Activated T-helper 1 cell treated with anti-CD3 and anti-CD28 coated beads, Interleukin-2, amount 50 U/mL, for 16 hours (primary cell): Measurements from ENCODE around the gene PARVG.

ENCODE experiments used
- DNase-seq, 2 donors: peaks; one replicate each; pipeline ENCODE4 v3.0.0-alpha.2; 2020; ENCODE audit warnings: low read depth in 1 of 2, low spot score in 1 of 2

PARVG gene

DNA sequence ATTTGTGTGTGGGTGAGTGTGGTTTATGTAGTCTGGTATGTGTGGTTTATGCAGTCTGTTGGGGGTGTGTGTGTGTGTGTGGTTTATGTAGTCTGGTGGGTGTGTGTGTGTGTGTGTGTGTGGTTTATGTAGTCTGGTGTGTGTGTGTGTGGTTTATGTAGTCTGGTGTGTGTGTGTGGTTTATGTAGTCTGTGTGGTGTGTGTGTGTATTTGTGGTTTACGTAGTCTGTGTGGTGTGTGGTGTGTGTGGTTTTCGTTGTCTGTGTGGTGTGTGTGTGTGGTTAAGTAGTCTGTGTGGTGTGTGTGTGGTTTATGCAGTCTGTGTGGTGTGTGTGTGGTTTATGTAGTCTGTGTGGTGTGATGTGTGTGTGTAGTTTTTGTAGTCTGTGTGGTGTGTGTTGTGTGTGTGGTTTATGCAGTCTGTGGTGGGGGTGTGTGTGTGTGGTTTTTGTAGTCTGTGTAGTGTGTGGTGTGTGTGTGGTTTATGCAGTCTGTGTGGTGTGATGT, 26.2 kb upstream of the PARVG start:
- no peak for DNase-seq

GRCh38 chr22:44155115-44155514, 25.6 kb upstream of the PARVG start:
- DNase-seq = no peak

- DNase-seq = no peak
These were observed 22.7 kb upstream of the PARVG start for GRCh38 chr22:44157916-44158618.

- DNase-seq = no peak
These were observed 21.9 kb upstream of the PARVG start for GRCh38 chr22:44158816-44159215.

DNA sequence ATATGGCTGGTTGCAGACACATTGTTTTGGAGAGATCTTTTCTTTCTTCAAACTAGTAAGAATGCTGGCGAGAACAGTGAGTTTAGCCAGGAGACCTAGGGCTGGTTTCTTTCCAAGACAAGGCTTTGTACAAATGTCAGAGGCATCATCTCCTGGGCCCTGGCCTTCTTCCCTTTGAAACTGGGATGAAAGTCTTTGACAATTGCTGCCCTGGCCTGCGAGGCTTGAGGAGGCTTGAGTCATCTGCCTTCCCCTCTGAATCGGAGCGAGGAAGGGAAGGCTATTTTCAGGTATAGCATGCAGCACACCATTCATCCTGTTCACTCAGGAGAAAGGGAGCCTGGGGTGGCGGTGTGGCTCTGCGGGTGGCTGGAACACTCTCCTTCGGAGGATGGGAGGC, 21.5 kb upstream of the PARVG start:
- DNase-seq = no peak

DNA sequence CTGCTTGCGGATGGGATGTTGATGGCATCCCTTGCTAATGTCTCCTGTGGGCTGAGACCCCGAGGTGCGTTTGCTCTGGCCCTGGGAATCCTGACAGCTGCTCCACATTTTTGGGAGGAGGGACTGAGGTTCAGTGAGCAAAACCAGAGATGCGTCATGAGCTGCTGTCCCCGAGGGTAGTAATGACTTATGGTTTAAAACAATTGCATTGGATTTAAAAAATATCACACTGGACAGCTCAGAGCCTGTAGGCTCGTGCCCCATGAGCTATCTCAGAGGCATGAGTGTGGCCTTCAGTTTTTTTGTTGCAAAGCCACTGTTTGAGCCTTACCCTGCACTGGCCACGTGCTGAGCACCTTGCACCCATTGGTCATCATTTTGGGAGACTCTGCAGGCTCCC, 20.9 kb upstream of the PARVG start:
- DNase-seq = no peak

DNA sequence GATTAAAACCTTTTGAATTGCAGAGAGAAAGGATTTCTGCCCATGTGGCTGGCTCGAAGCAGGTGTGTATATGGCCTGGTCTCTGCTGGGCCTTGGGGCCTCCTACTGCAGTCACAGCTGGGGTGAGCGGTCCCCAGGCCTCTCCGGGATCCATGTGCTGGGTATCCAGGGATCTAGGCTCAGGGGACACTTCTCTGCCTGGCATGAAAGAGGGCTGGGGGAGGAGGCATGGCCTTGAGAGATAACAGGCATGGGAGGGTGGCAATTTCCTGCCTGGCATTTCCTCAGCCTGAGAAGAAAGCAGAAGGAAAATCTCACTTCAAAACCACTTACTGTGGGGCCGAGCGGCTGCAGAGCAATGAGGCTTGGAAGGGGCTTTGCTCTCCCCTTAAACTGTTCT, 20.3 kb upstream of the PARVG start:
- DNase-seq = no peak

DNA sequence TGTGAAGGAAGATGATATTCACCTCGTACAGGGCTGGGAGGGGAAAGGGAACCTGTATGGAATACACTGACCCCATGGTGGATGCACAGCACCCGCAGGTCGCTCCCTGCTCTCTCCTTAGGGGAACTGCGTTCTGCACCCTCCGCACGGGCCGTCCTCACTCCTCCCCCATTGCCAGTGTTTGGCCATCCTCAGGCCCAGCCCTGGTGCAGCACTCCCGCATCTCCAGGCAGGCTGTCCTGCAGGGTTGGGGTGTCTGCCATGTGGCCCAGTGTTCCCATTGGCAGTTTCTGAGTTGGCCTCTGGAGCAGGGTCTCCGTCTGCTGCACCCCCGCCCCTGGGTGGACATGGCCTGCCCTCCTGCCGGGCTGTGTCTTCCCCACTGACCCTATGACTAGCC, 19.1 kb upstream of the PARVG start:
- DNase-seq = no peak

- no peak for DNase-seq
These were observed 17.8 kb upstream of the PARVG start for GRCh38 chr22:44162960-44163359.

- no peak for DNase-seq
These were observed 17.2 kb upstream of the PARVG start for GRCh38 chr22:44163536-44163935.

DNA sequence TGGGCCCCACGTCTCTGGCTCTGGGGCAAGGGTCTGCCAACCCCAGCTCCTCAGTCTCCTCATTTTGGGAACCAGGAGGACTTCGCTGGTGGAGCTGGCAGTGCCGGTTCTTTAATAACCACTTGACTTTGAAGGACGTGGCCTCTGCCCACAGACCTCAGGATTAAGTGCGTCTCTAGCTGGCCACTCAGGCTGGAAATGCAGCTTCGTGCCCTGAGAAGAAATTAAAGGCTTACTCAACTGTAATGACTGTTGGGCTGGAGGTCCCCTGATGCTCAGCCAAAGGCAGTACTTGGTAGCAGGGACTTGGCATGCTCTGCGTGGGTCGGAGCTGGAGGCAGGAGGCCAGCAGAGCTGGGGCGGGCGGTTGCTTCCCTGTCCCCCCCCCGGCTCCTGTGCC, 16.7 kb upstream of the PARVG start:
- no peak for DNase-seq

DNA sequence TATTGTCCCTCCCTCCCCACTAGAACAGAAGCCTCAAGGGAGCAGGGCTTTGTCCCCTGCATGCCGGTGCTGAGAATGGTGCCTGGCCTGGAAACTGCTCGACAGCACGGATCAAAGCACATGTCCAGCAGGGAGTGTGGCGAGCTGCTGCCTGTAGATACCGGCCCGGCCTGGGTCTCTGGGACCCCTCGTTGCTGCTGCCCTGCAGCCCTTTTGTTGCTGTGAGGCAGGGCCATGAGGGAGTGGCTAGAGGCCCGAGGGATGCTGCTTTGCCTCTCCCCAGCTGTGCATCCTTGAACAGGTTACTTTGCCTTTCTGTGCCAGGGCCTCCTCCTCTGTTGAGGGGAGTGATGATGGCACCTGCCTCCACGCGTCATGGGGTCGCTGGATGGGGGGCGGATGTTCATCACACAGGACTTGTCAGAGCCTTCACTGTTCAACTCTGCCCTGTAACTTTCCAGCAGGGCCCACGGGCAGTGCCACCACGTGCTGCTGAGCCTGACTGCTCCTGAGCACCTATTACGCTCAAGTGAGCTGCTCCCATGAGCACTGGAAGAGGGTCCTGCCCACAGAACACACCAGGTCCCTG, 15.3 kb upstream of the PARVG start:
- no peak for DNase-seq

DNA sequence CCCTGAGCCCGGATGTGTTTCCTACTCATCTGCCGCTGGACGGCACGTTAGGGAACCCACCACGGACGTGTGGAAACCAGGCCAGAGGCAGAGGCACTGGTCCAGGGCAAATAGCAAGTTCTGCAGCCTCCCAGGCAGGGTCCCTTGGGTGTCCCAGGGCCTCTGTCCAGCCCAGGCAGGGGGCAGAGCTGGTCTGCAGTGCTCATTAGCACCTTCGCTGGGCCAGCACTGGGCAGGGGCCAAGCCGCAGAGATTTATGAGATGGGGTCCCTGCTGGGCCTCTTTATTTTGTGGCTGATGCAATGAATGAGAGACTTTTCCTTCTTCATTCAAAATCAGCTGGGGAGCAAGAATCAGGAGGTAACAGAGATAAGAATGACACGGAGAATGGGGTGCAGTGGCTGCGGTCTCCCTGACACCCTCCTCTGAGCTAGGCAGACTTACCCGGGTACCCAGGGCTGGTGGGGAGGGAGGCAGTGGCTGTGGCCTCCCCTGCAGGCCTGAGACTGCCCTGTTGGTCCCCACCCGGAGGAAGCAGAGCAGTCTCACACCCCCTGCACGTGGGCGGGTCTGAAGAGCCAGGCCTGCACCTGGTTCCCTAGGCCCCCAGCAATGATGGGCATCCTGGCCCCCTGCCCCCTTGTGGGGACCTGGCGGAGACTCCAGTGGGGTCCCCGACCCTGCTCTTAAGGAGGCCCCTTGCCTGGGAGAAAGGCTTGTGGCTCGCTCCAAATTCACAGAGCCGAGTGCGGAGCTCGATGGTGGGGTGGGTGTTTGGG, 14.0 kb upstream of the PARVG start:
- no peak for DNase-seq

DNA sequence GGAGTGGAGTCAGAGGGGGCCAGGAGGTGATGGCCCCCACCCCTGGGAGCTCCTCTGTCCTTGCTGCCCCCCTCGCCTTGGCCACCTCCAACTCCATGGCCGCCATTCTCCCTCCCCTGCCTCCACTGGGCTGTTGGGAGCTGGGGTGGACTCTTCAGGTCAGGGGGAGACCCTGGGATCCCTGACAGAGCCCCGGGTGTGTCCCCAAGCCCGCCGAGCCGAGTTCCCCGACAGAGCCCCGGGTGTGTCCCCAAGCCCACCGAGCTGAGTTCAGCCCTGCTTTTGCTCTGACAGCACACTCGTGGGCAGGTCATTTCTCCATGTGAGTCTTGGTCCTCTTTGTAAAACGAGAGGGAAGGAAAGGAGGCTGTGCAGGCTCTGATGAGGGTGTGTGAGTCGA, 13.2 kb upstream of the PARVG start:
- no peak for DNase-seq

GRCh38 chr22:44168206-44168605, 12.5 kb upstream of the PARVG start:
- no peak for DNase-seq

GRCh38 chr22:44170470-44170869, 10.3 kb upstream of the PARVG start:
- no peak for DNase-seq

- DNase-seq = no peak
These were observed 9.2 kb upstream of the PARVG start for GRCh38 chr22:44171561-44171960.

- no peak for DNase-seq
These were observed 8.2 kb upstream of the PARVG start for GRCh38 chr22:44172370-44173108.

DNA sequence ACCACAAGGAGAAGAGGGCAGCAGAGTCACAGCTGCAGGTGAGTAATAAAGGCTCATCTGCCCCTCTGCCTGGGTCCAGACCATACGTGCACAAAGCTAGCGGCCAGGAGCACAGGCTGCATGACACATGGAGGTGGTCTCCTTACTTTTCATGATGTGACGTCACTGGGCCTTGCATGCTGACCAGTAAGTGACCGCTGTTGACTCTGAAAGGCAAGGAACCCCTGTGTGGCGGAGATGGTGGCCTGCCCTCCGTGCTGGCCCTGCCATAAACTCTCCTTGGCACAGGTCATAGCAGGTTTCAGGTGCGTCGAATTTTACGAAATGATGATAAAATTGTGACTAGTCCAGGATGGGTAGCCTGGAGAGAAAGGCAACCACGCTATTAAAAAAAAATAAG, 7.6 kb upstream of the PARVG start:
- no peak for DNase-seq

GRCh38 chr22:44175676-44176075, 5.0 kb upstream of the PARVG start:
- DNase-seq = no peak

DNA sequence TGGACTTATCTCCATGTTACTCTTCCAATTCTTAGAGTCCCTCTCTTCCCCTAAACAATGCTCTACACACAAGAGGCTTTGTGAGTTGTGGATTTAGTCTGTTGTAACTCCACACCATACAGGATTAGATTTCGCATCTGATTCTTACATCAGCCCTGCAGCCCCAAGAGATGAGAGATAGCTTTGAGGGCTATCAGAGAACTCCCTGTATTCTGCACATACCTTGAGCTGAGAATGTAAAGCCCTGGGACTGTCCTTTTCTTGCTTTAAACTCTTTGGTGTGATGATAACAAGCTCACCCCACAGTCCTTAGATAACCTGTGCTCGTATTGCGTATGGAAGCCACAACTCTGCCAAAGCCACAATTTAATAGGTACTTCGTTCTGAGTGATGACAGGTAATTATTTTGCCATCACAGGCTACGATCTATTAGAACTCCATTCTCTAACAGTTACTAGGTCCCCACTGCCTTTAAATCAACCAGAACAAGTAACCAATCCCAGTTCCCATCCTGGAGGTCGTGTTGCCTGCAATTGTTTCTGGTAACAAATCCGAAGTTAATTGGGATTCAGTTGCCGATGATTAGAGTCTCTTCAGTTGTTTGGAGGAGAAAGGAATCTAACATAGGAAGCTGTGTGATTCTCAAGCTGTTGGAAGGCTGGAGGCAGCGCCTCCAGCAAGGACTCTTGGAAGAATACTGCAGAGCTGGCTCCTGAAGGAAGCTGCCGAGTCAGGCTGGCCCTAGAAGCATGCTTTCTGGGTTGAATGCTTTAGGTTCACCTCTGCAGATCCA, 1.3 kb upstream of the PARVG start:
- DNase-seq = no peak
